BLaER1 treated with 17β-estradiol and CSF1 and Interleukin-3, amounts not matched to agents 10 nM and 100 nM (cell line): ENCODE data around the gene PKP1.

Source experiments
- H3K27ac ChIP-seq, 11 experiments: shearing (Covaris generic); formaldehyde crosslinking; 2 replicates each; pipeline ENCODE4 v1.8.1; 2022
- H3K27me3 ChIP-seq, 11 experiments: shearing (Covaris generic); formaldehyde crosslinking; 2 replicates each; pipeline ENCODE4 v1.8.1; 2022
- H3K36me3 ChIP-seq, 11 experiments: shearing (Covaris generic); formaldehyde crosslinking; 2 replicates each; pipeline ENCODE4 v1.8.1; 2022
- H3K4me1 ChIP-seq, 10 experiments: shearing (Covaris generic); formaldehyde crosslinking; 2 replicates each; pipeline ENCODE4 v1.8.1; 2022
- H3K4me2 ChIP-seq, 11 experiments: shearing (Covaris generic); formaldehyde crosslinking; 2 replicates each; pipeline ENCODE4 v1.8.1; 2022
- H3K4me3 ChIP-seq, 10 experiments: shearing (Covaris generic); formaldehyde crosslinking; 2 replicates each; pipeline ENCODE4 v1.8.1; 2022
- H3K9ac ChIP-seq, 11 experiments: shearing (Covaris generic); formaldehyde crosslinking; 2 replicates each; pipeline ENCODE4 v1.8.1; 2022
- H3K9me3 ChIP-seq, 11 experiments: shearing (Covaris generic); formaldehyde crosslinking; replicated peaks in 1 of 11; 2 replicates each; pipeline ENCODE4 v1.8.1; 2022
- H4K20me1 ChIP-seq, 11 experiments: shearing (Covaris generic); formaldehyde crosslinking; 2 replicates each; pipeline ENCODE4 v1.8.1; 2022
- Cebpa-rat ChIP-seq, 11 experiments: shearing (Covaris generic); IDR thresholded peaks; 2 replicates each; pipeline ENCODE4 v1.8.1; 2022

PKP1 gene

DNA sequence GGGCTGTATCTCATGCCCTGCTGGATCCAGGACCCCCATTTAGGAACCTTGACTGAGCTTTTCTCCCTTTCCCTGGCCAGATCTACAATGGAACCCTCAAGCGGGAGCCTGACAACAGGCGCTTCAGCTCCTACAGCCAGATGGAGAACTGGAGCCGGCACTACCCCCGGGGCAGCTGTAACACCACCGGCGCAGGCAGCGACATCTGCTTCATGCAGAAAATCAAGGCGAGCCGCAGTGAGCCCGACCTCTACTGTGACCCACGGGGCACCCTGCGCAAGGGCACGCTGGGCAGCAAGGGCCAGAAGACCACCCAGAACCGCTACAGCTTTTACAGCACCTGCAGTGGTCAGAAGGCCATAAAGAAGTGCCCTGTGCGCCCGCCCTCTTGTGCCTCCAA, 29.8 kb downstream of the PKP1 start:
- H3K4me2 ChIP-seq: peak overlapping the region in 6 of 11 experiments; percentile 5 to 96 (median 92); a peak in 9 of 22 replicates
- H3K9me3 ChIP-seq: no peaks in the 10 kb centered on the region
- no peak for TF ChIP-seq Cebpa-rat (IDR thresholded peaks at IDR 0.05)
- H4K20me1 ChIP-seq: no peaks in the 10 kb centered on the region
- no peaks in the 10 kb centered on the region for H3K36me3 ChIP-seq
- no peak overlapping the region for H3K4me3 ChIP-seq
- H3K27ac ChIP-seq: peak overlapping the region in 4 of 11 experiments; percentile 4 to 79 (median 25); a peak in 4 of 22 replicates
- peaks cover 0 to 3% (median 0%) of the 10 kb centered on the region in 11 experiments; a peak in 1 of 22 replicates for H3K27me3 ChIP-seq
- no peak overlapping the region for H3K9ac ChIP-seq
- peaks cover 34 to 61% (median 45%) of the 10 kb centered on the region in 10 experiments for H3K4me1 ChIP-seq

DNA sequence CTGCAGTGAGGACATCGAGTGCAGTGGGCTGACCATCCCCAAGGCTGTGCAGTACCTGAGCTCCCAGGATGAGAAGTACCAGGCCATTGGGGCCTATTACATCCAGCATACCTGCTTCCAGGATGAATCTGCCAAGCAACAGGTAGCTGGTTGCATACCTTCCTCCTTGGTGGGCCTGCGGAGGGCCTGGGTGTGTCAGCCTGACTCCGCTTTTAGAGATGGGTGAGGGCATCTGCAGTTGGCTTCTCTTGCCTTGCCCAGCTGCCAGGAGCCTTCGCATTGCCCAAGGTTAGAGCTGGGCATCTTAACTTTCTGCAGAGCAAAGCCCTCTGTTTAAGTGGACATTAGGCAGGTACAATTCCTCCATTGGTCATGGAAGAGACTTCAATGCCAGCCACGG, 33.2 kb downstream of the PKP1 start:
- Histone ChIP-seq H3K4me2 (no peak overlapping the region), H3K9me3 (no peaks in the 10 kb centered on the region), H3K4me1 (peaks cover 7 to 26% (median 17%) of the 10 kb centered on the region in 10 experiments; a peak in 19 of 20 replicates), H4K20me1 (no peaks in the 10 kb centered on the region), H3K9ac (no peak overlapping the region), H3K27ac (no peak overlapping the region), H3K27me3 (no peaks in the 10 kb centered on the region), H3K36me3 (no peaks in the 10 kb centered on the region), H3K4me3 (no peak overlapping the region)
- no peak for TF ChIP-seq Cebpa-rat (IDR thresholded peaks at IDR 0.05)

DNA sequence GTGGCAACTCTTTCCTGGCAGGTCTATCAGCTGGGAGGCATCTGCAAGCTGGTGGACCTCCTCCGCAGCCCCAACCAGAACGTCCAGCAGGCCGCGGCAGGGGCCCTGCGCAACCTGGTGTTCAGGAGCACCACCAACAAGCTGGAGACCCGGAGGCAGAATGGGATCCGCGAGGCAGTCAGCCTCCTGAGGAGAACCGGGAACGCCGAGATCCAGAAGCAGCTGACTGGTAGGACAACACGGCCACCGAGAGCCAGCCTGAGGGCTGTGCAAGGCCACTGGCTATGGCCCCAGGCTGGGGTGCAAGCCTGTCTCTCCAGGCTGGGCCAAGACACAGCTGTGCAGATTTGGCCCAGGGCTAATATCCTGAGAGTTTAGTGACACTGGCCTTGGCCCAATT, 34.2 kb downstream of the PKP1 start:
- no peak overlapping the region for H3K4me3 ChIP-seq
- H3K27ac ChIP-seq: no peak overlapping the region
- no peaks in the 10 kb centered on the region for H3K36me3 ChIP-seq
- H3K9ac ChIP-seq: no peak overlapping the region
- H3K4me1 ChIP-seq: peaks cover 0 to 17% (median 7%) of the 10 kb centered on the region in 10 experiments; a peak in 14 of 20 replicates
- H3K9me3 ChIP-seq: no peaks in the 10 kb centered on the region
- no peaks in the 10 kb centered on the region for H4K20me1 ChIP-seq
- TF ChIP-seq Cebpa-rat (IDR thresholded peaks at IDR 0.05): no peak
- no peak overlapping the region for H3K4me2 ChIP-seq
- H3K27me3 ChIP-seq: no peaks in the 10 kb centered on the region

DNA sequence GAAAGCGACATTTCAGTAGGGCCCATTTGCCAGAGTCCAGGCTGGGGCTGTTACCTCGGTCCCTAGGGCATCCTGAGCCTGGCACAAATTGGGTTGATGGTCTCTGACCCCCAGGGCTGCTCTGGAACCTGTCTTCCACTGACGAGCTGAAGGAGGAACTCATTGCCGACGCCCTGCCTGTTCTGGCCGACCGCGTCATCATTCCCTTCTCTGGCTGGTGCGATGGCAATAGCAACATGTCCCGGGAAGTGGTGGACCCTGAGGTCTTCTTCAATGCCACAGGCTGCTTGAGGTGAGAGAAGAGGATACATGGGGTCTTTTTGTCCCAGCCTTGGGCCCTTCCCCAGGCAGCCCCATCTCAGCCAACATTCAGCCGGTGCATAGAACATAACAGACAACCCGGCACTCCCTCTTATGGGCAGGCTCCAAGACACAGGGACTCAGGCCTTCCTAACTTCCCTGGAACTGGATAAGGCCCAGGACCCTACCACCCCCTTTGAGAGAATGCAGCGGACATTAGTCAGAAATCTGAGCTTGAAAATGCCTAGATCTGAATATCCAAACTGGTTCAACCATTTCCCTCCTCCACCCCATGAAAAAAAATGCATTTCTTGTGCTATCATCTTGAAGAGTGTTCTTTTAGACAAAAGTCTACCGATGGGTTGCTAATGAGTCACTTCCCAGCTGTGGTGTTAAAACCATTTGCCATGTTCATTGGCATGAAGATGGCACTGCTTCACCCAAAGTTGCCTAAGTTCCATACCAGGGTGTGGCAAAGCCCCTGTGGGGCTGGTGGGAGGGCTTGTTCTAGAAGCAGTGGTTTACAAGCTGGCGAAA, 35.4 kb downstream of the PKP1 start:
- no peaks in the 10 kb centered on the region for H3K36me3 ChIP-seq
- H3K4me3 ChIP-seq: no peak overlapping the region
- no peaks in the 10 kb centered on the region for H4K20me1 ChIP-seq
- no peak overlapping the region for H3K4me2 ChIP-seq
- H3K9me3 ChIP-seq: no peaks in the 10 kb centered on the region
- no peaks in the 10 kb centered on the region for H3K27me3 ChIP-seq
- H3K9ac ChIP-seq: no peak overlapping the region
- no peak for TF ChIP-seq Cebpa-rat (IDR thresholded peaks at IDR 0.05)
- no peak overlapping the region for H3K27ac ChIP-seq
- H3K4me1 ChIP-seq: peaks cover 0 to 5% (median 0%) of the 10 kb centered on the region in 10 experiments; a peak in 3 of 20 replicates

DNA sequence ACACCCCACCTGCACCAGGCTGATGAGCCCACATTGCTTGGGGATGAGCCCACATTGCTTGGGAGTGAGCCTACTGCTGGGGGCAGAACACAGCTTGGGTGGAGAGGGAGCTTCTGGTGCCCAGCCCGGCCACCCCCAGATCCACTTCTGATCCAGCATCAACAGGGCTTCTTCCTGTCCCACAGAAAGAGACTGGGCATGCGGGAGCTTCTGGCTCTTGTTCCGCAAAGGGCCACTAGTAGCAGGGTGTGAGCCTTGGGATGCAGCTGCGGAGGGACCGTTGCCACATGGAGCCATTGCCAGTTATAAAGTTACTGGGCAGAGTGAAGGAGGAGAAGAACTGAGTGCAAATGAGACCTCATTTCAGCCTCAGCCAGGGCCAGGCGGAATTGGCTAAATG, 36.3 kb downstream of the PKP1 start:
- Histone ChIP-seq H3K4me3 (no peak overlapping the region), H3K27ac (no peak overlapping the region), H3K9me3 (no peaks in the 10 kb centered on the region), H3K36me3 (no peaks in the 10 kb centered on the region), H3K4me2 (no peak overlapping the region), H3K27me3 (no peaks in the 10 kb centered on the region), H3K9ac (no peak overlapping the region), H3K4me1 (no peaks in the 10 kb centered on the region; a peak in 1 of 20 replicates), H4K20me1 (no peaks in the 10 kb centered on the region)
- TF ChIP-seq Cebpa-rat (IDR thresholded peaks at IDR 0.05): no peak

DNA sequence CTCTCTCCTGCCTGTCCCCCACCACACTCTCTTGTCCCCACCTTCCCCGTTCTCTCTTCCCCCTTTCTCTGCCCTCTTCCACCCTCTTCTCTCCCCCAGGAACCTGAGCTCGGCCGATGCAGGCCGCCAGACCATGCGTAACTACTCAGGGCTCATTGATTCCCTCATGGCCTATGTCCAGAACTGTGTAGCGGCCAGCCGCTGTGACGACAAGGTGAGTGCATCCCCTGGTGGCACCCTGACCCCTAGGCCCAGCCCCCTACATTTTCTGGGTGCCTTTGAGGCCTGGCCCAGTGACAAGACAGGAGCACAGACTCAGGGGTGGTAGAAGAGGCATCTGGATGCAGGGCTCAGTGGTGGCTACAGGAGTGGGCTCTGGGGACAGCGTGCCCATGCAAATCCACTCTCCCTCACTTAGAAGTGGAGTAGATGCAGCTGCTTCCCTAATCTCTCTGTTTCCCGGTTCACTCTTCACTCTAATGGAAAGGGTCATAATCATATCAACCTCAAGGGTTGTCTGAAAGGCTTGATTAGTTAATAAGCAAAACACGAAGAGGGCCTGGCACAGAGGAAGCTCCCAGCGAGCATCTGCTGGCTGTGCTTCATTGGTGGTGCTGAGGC, 37.0 kb downstream of the PKP1 start:
- Histone ChIP-seq H3K36me3 (no peaks in the 10 kb centered on the region), H3K4me3 (no peak overlapping the region)
- no peak for TF ChIP-seq Cebpa-rat (IDR thresholded peaks at IDR 0.05)

DNA sequence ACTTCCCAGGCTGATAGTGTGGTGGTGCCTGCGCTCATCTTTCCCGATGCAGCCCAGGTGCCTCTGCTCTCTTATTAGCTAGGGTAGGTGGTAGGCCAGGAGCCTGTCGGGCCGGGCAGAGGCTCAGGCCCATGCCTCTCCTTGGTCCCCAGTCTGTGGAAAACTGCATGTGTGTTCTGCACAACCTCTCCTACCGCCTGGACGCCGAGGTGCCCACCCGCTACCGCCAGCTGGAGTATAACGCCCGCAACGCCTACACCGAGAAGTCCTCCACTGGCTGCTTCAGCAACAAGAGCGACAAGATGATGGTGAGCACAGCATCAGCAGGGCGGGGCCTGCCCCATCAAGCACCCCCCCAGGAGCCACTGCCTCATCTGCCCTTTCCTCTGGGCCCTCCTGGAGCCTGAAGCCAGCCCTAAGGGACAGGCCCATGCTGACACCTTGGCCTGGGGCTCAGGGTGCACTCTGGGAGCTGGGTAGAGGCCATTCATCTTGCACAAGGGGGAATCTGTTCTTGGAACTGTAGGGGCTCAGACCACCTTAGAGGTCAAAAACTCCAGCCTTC, 38.6 kb downstream of the PKP1 start:
- H3K4me1 ChIP-seq: no peaks in the 10 kb centered on the region
- no peak for TF ChIP-seq Cebpa-rat (IDR thresholded peaks at IDR 0.05)

More for the DNA sequence above, 37.0 kb downstream of the PKP1 start:
- Histone ChIP-seq H4K20me1 (no peaks in the 10 kb centered on the region), H3K9ac (no peak overlapping the region), H3K9me3 (no peaks in the 10 kb centered on the region), H3K27me3 (no peaks in the 10 kb centered on the region), H3K27ac (no peak overlapping the region), H3K4me1 (no peaks in the 10 kb centered on the region), H3K4me2 (no peak overlapping the region)

DNA sequence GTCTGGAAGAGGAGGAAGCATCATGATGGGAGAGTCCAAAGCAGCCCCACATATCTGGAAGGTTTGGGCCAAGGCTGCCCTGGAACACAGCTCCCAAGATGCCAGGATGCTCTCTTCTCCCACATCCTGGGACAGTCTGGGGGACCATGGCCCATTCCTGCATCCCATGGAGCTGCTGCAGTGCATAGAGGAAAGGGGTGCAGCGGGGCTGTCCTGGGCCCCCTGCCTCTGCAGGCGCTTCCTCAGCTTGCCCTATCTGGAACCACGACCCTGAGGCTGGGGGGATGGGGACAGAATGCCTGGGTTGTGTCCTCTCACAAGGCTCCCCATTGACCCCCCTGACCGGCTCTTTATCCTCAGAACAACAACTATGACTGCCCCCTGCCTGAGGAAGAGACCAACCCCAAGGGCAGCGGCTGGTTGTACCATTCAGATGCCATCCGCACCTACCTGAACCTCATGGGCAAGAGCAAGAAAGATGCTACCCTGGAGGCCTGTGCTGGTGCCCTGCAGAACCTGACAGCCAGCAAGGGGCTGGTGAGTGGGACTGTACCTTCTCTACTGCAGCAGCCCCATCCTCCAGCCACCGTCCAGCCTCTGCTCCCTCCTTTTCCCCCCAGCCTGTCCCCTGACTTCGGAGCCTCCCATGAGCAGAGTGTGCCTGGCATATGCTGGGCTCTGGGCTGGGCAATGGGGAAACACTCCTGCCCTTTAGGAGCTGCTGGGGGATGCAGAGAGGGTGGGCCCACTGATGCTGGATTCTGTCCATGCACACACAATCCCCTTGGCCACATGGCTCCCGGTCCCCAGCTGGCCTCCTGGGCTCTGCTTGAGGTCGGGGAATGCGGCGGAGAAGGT, 39.6 kb downstream of the PKP1 start:
- no peak overlapping the region for H3K27ac ChIP-seq
- H3K36me3 ChIP-seq: no peaks in the 10 kb centered on the region
- H3K4me2 ChIP-seq: no peak overlapping the region

More for the DNA sequence above, 38.6 kb downstream of the PKP1 start:
- Histone ChIP-seq H3K4me3 (no peak overlapping the region), H3K9me3 (no peaks in the 10 kb centered on the region), H3K27me3 (no peaks in the 10 kb centered on the region), H4K20me1 (no peaks in the 10 kb centered on the region), H3K9ac (no peak overlapping the region), H3K4me2 (no peak overlapping the region), H3K36me3 (no peaks in the 10 kb centered on the region), H3K27ac (no peak overlapping the region)

DNA sequence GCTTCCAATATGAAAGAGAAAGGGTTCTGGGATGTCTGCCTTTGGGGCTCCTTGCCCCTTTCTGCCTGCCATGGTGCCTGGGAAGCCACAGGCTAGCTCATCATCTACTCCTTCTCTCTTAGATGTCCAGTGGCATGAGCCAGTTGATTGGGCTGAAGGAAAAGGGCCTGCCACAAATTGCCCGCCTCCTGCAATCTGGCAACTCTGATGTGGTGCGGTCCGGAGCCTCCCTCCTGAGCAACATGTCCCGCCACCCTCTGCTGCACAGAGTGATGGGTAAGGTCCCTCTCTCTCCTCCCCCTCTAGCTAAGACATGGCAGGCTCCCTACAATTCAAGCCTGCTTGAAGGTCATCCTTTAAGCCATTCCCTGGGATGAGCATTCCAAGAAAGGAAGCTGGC, 41.0 kb downstream of the PKP1 start:
- no peak overlapping the region for H3K27ac ChIP-seq
- H3K4me3 ChIP-seq: no peak overlapping the region
- H3K4me2 ChIP-seq: no peak overlapping the region
- H3K9me3 ChIP-seq: no peaks in the 10 kb centered on the region
- H3K27me3 ChIP-seq: no peaks in the 10 kb centered on the region
- no peaks in the 10 kb centered on the region for H4K20me1 ChIP-seq
- TF ChIP-seq Cebpa-rat (IDR thresholded peaks at IDR 0.05): no peak
- no peaks in the 10 kb centered on the region for H3K4me1 ChIP-seq
- no peaks in the 10 kb centered on the region for H3K36me3 ChIP-seq
- H3K9ac ChIP-seq: no peak overlapping the region

More for the DNA sequence above, 39.6 kb downstream of the PKP1 start:
- TF ChIP-seq Cebpa-rat (IDR thresholded peaks at IDR 0.05): no peak
- no peaks in the 10 kb centered on the region for H3K4me1 ChIP-seq
- H3K4me3 ChIP-seq: no peak overlapping the region
- no peaks in the 10 kb centered on the region for H4K20me1 ChIP-seq
- H3K9ac ChIP-seq: no peak overlapping the region
- no peaks in the 10 kb centered on the region for H3K9me3 ChIP-seq
- H3K27me3 ChIP-seq: no peaks in the 10 kb centered on the region
